WTC11 (cell line): ENCODE results near the gene WSCD2.

ENCODE experiments used
- FOXK1 ChIP-seq: sonication (generic); formaldehyde crosslinking; IDR thresholded peaks from 2 replicates; pipeline ENCODE4 v1.8.0; 2022; ENCODE audit warnings: mild to moderate bottlenecking, moderate library complexity, missing genetic modification reagents
- GABPB1 ChIP-seq: sonication (generic); formaldehyde crosslinking; IDR thresholded peaks from 2 replicates; pipeline ENCODE4 v1.8.1; 2023; ENCODE audit warnings: mild to moderate bottlenecking, missing genetic modification reagents
- JUN ChIP-seq: sonication (generic); formaldehyde crosslinking; IDR thresholded peaks from 2 replicates; pipeline ENCODE4 v1.8.0; 2023; ENCODE audit warnings: mild to moderate bottlenecking, missing genetic modification reagents
- KAT7 ChIP-seq: sonication (generic); formaldehyde crosslinking; IDR thresholded peaks from 2 replicates; pipeline ENCODE4 v1.8.1; 2023; ENCODE audit warnings: missing genetic modification reagents, mild to moderate bottlenecking, borderline replicate concordance
- NFYB ChIP-seq: sonication (generic); formaldehyde crosslinking; conservative IDR thresholded peaks from 2 replicates; pipeline ENCODE4 v1.8.0; 2022; ENCODE audit warnings: low read depth, missing genetic modification reagents
- SOX15 ChIP-seq: fragments of 250-450 bp; sonication (Bioruptor Pico); IDR thresholded peaks from 2 replicates; pipeline ENCODE4 v1.9.0; 2021; ENCODE audit warnings: mild to moderate bottlenecking
- ZNF423 ChIP-seq: fragments of 250-450 bp; sonication (Bioruptor Pico); IDR thresholded peaks from 2 replicates; pipeline ENCODE4 v2.1.2; 2022; ENCODE audit warnings: mild to moderate bottlenecking, moderate library complexity
- TF ChIP-seq, protein P1 (sequence below): fragments of 200-600 bp; IDR thresholded peaks from 2 replicates; pipeline ENCODE4 v1.8.0; 2022; ENCODE audit warnings: antibody characterized with exemption
- TF ChIP-seq, protein P2 (sequence below): sonication (generic); formaldehyde crosslinking; IDR thresholded peaks from 2 replicates; pipeline ENCODE4 v1.8.0; 2022; ENCODE audit warnings: mild to moderate bottlenecking, missing genetic modification reagents
- TF ChIP-seq, protein P3 (sequence below): sonication (generic); formaldehyde crosslinking; IDR thresholded peaks from 2 replicates; pipeline ENCODE4 v1.8.0; 2023; ENCODE audit warnings: missing genetic modification reagents
- TF ChIP-seq, protein P4 (sequence below): sonication (generic); formaldehyde crosslinking; IDR thresholded peaks from 2 replicates; pipeline ENCODE4 v1.8.1; 2023; ENCODE audit warnings: mild to moderate bottlenecking, missing genetic modification reagents, moderate library complexity
- TF ChIP-seq, protein P5 (sequence below): sonication (generic); formaldehyde crosslinking; IDR thresholded peaks from 2 replicates; pipeline ENCODE4 v1.8.1; 2023; ENCODE audit warnings: mild to moderate bottlenecking, missing genetic modification reagents, moderate library complexity
- TF ChIP-seq, protein P6 (sequence below): sonication (generic); formaldehyde crosslinking; IDR thresholded peaks from 2 replicates; pipeline ENCODE4 v1.8.1; 2022; ENCODE audit warnings: low read depth, mild to moderate bottlenecking, moderate library complexity, missing genetic modification reagents, borderline replicate concordance

DNA sequence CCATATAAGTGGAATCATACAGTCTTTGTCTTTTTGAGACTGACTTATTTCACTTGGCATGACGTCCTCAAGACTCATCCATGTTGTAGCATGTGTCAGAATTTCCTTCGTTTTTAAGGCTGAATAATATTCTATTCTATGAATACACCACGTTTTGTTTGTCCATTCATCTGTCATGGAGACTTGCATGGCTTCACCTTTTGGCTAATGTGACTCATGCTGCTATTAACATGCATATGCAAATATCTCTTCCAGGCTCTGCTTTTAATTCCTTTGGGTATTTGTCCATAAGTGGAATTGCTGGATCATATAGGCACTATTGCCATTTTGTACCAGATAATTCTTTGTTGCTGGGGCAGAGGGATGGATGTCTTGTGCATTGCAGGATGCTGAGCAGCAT is 19.6 kb upstream of the WSCD2 start:
- TF ChIP-seq, protein P1, sequence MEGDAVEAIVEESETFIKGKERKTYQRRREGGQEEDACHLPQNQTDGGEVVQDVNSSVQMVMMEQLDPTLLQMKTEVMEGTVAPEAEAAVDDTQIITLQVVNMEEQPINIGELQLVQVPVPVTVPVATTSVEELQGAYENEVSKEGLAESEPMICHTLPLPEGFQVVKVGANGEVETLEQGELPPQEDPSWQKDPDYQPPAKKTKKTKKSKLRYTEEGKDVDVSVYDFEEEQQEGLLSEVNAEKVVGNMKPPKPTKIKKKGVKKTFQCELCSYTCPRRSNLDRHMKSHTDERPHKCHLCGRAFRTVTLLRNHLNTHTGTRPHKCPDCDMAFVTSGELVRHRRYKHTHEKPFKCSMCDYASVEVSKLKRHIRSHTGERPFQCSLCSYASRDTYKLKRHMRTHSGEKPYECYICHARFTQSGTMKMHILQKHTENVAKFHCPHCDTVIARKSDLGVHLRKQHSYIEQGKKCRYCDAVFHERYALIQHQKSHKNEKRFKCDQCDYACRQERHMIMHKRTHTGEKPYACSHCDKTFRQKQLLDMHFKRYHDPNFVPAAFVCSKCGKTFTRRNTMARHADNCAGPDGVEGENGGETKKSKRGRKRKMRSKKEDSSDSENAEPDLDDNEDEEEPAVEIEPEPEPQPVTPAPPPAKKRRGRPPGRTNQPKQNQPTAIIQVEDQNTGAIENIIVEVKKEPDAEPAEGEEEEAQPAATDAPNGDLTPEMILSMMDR = no peak
- no peak for TF ChIP-seq FOXK1 (CRISPR knock-in tag)
- TF ChIP-seq, protein P2, sequence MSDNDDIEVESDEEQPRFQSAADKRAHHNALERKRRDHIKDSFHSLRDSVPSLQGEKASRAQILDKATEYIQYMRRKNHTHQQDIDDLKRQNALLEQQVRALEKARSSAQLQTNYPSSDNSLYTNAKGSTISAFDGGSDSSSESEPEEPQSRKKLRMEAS (CRISPR knock-in tag) = no peak
- TF ChIP-seq JUN (CRISPR knock-in tag) = no peak
- TF ChIP-seq, protein P3, sequence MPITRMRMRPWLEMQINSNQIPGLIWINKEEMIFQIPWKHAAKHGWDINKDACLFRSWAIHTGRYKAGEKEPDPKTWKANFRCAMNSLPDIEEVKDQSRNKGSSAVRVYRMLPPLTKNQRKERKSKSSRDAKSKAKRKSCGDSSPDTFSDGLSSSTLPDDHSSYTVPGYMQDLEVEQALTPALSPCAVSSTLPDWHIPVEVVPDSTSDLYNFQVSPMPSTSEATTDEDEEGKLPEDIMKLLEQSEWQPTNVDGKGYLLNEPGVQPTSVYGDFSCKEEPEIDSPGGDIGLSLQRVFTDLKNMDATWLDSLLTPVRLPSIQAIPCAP = no peak
- no peak for TF ChIP-seq SOX15 (CRISPR knock-in tag)
- TF ChIP-seq, protein P4, sequence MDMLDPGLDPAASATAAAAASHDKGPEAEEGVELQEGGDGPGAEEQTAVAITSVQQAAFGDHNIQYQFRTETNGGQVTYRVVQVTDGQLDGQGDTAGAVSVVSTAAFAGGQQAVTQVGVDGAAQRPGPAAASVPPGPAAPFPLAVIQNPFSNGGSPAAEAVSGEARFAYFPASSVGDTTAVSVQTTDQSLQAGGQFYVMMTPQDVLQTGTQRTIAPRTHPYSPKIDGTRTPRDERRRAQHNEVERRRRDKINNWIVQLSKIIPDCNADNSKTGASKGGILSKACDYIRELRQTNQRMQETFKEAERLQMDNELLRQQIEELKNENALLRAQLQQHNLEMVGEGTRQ (CRISPR knock-in tag) = no peak
- TF ChIP-seq, protein P5, sequence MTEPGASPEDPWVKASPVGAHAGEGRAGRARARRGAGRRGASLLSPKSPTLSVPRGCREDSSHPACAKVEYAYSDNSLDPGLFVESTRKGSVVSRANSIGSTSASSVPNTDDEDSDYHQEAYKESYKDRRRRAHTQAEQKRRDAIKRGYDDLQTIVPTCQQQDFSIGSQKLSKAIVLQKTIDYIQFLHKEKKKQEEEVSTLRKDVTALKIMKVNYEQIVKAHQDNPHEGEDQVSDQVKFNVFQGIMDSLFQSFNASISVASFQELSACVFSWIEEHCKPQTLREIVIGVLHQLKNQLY (CRISPR knock-in tag) = no peak
- no peak for TF ChIP-seq ZNF423
- TF ChIP-seq, protein P6, sequence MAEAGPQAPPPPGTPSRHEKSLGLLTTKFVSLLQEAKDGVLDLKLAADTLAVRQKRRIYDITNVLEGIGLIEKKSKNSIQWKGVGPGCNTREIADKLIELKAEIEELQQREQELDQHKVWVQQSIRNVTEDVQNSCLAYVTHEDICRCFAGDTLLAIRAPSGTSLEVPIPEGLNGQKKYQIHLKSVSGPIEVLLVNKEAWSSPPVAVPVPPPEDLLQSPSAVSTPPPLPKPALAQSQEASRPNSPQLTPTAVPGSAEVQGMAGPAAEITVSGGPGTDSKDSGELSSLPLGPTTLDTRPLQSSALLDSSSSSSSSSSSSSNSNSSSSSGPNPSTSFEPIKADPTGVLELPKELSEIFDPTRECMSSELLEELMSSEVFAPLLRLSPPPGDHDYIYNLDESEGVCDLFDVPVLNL (CRISPR knock-in tag) = no peak
- TF ChIP-seq GABPB1 (CRISPR knock-in tag) = no peak
- no peak for TF ChIP-seq KAT7 (CRISPR knock-in tag)
- TF ChIP-seq NFYB (CRISPR knock-in tag) = no peak
